Ramos (cell line): Measurements from ENCODE around the gene ATP2B2.

Experiments
- in situ Hi-C: fragments of 300-500 bp; cut with MboI; formaldehyde crosslinking; loops from one replicate; pipeline ENCODE4 v1.14.3; 2022; ENCODE audit warnings: low sequenced_read_pairs; ENCODE audit not compliant: unreplicated experiment

ATP2B2 gene

DNA sequence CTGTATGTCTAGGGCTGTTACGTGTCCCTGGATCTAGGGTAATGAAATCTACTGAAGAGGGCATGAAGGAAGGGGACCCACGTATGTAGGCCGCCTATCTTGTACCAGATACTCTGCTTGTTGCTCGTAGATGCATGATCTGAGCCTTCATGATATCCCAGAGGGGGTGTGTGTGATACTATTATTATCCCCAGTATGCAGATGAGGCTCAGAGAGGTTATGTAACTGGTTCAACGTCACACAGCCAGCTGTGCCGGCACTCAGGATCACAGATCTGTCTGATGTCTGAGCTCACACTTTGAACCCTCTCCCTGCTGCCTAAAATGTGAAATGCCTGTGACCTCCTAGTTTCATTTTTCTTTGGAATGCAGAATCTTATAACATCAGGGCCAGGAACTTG, 148.3 kb downstream of the ATP2B2 start:
- in situ Hi-C loops = no loop called here

DNA sequence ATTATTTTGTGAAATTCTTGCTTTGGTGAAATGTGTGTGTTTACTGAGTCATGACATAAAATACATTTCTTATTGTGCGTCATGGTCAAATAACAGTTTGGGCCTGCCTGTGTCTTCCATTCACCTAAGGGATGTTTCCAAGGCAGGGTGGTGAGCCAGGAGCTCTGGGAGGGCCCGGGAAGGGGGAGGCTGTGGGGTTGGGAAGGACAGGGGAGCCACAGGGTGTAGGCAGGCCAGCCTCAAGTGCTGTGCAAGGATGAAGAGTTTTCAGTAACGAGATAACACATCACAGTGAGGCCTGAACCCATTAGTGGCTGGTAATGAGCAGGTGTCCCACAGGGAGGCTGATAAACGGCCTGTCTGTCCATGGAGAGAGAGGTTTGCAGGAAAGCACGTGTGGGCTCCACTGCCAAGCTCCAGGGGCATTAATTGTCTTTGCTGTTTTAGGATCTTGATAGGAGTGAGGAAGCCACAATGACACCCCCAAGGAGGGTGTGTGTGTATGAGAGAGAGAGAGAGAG, 148.9 kb downstream of the ATP2B2 start:
- in situ Hi-C loops = no loop called here

DNA sequence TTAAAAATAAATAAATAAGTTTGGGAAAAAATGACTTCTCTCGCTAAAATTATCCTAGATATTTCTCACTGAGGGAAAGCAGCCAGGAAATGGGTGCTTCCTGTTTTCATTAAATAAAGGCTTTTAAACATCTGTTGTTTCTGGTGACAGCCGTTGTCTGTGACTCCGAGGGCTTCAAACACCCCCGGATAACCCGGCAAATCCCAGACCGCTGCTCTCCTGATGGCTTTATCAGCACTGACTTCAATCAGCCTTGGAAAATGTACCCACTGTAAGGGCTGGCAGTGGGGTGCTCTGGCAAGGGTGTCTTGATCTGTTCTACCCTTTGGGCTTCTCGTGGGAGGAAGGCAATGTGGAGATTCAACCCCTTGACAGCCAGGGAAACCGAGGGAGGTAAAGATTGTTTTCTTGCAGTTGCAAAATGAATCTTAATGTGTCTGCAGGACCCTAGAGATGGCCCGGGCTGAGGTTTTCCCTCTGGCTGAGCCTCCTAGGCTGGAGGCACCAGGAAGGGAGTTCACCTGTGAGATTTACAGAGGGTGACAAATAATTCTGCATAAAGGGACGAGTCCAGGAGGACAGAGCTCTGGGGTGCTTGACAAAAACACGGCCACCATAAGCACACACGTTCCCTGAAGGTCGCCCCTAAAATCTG, 150.9 kb downstream of the ATP2B2 start:
- in situ Hi-C loops = no loop called here

DNA sequence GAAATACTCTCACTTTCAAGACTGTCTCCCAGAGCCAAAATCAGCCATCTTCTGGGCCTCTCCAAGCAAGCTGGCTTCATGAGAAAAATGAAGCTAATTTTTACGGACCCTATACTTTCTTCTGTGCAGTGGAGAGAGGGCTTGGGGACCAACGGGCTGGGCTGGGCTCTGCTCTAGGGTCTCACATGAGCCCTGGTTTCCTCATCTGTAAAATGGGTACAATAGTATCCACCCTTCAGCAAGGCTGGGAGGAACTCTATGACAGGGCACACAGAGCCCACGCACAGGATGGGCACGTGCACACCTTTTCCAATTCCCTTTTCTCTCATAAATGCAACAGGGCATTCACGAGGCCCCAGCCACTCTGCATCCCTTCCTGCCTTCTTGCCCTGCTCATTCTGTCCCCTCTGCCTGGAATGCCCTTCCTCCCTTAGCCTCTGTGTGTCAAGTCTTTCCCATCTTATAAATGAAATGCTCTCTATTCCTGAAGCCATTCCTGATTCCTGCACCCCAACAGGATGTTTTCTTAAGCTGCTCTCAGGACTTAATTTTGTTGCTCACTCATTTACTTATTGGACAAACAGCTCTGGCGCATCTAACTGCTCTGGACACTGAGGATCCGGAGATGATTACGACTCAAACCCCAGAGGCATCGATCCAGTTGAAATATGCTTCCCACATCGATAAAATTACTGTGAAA, 151.6 kb downstream of the ATP2B2 start:
- in situ Hi-C loops = no loop called here

DNA sequence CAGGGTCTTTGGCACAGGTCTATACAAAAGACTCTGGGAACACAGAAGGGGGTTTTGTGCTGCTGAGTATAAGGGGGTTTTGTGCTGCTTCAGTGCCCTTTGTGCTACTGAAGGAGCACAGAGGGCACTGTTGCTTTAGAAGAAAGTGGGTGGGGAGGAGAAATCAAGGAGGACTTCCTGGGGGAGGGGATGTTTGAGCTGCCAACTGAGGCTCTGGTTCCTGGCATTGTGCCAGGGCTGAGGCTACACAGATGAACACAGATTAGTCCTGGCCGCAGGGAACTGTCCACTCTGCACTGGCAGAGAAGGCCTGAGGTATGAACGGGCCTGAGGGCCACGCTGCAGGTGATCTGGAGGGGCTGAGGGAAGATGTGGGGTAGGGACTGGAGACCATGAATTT, 152.2 kb downstream of the ATP2B2 start:
- in situ Hi-C loops = no loop called here

DNA sequence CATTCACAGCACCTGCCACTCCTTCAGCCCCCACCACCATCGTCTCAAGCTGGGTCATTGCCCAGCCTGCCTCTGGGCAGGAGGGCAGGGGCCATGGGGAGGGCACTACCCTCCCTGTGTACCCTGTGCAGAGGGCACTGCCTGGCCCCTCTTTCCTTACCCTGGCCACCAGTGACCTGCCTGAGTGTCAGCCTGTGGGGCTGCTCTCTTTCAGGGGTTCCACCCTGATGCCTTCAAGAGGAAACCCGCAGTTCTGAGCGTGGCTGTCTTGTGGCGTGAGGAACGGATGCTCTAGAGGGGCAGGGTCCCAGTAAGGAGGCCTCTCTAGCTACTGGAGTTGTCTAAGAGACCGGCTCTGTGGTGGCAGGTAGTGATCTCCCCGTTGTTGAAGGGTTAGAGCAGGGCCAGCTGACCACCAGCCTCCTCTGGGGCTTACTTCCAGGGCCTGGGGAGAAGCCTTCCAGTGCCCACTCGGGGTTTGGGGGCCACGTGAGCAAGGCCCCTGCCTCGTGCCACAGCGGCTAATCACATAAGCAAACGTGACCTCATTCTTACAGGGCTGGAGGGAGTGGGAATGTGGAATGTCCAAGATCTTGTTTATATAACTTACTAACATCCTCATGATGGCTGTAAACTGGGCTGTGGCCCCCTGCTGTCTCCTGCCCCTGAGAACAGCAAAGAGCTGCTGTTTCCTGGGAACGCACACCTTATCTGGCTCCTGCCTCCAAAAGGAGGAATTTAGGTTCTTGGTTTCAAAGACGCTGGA, 153.1 kb downstream of the ATP2B2 start:
- in situ Hi-C loops = no loop called here

DNA sequence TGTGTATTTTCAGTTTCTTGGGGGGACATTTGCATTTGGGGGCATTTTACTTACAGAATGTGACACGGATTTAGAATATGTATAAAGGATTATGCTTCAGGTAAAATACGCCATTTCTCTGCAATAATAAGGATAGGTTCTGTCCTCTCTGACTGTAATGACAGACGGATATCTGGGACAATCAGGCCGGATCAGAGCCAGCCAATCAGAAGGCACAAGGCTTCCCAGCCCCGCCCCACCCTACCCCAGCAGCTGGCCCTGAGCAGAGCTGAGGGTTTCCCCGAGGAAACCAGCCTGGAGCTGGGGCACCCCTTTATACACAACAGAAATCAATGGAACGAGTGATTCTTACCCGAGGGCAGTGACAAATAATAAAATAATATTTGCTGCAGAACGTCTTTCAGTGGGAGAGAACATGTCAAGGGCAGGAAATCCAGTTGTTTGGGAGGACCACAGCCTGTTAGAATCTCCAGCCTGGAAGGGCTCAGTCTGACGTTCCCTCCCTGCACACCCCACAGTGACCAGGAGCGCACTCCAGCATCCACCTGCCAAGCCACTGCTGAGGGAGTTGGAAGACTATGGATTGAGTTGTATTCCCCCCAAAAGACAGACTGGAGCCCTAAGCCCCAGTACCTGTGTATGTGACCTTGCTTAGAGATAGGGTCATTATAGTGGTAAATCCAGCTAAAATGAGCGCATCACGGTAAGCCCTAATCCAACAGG, 154.2 kb downstream of the ATP2B2 start:
- in situ Hi-C loops = no loop called here

DNA sequence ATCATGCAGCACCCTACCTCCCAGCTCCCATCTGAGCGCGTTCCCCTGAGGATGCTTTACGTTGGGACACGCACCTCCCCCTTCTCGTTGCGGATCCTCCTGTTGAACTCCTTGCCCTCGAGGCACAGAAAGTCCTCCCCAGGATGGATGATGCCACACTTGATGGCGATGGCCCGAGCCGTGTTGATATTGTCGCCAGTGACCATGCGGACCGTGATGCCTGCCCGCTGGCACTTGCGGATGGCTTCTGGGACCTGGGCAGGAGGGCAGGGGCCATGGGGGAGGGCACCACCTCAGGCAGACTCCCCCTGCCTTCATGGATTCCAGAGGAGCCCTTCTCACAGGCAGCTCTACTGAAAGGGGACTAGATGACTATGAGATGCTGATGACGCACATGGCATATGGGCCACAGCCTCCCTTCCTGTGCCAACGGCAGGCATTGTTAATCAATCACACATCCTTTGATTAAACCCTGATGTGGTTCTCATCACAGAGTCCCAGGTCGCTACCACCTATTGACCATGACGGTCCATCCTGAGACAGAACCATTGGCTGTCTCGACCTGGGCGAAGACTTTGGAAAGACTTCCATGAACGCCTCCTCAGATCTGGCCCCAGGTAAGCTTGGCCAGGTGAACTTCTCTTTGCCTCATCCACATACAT, 154.9 kb downstream of the ATP2B2 start:
- in situ Hi-C loops = no loop called here

DNA sequence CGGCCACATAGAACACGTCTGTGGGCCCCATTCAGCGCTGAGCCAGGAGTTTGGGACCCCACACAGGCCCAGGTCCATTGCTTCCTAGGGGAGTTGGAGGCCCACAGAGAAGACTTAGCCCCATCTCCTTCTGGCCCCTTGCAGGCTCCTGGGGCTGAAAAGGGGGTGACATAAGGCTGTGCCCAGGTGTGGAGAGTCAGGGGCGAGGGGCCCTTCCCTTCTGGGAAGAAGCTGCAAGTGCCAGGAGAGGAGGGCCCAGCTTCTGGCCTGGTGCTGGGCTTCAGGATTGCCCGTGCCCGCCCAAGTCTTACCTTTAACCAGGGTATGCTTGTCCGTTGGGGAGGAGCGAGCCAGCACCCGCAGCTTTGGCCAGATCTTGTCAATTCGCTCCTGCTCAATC, 155.6 kb downstream of the ATP2B2 start:
- in situ Hi-C loops = loop anchor here (5.0 to 25.0 kb wide), 2 partner anchors 162 to 388 kb away; partner anchors contain the start of gene ATP2B2

DNA sequence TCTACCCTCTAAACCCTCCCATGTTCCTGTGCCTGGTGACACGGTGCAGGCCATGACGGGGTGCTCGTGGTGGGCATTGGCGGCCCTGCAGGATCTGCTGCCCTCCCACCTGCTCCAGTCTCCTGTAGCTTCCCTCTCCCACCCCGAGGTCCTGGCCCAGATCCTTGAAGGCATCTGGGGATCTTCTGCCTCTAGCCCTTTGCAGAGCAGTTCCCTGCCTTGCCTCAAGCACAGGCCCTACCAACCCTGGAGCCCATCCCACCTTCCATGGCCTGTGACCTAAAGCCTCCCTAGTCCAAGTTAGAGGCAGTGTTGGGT, 157.0 kb downstream of the ATP2B2 start:
- in situ Hi-C loops = loop anchor here (5.0 to 25.0 kb wide), 2 partner anchors 164 to 389 kb away; partner anchors contain the start of gene ATP2B2

DNA sequence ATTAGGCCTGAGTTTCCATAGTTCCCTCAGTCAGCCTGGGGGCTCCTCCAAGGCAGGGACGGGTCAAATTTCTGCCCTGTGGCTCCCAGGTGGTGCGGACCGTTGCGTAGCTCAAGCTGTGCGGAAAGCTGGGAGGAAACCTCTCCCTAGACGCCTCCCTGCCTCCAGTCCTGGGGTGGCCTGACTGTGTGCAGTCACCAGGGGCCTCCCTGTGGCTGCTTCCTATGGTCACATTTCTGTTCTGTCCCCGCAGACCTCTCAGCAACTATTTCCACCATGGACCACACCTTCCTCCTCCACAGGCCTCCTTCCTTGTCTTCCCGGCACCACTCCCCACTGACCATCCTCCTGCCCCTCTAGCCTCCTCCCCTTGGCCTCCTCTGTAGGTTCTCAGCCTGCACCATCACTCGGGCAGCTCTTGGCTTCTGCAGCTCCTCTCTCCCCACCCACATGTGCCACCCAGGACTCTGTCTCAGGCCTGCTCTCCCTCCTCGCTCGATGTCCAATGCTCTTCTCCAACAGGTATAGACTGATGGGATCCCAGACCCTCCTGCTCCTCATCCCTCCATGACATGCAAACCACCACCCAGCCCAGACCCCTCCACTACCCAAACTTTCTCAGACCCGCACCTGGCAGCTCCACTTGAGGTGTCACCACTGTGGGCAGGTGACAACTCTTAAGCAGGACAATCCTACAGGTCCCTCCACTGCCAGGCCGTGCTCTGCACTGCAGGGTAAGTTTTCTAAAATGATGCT, 157.6 kb downstream of the ATP2B2 start:
- in situ Hi-C loops = loop anchor here (5.0 to 25.0 kb wide), 2 partner anchors 164 to 389 kb away; partner anchors contain the start of gene ATP2B2

DNA sequence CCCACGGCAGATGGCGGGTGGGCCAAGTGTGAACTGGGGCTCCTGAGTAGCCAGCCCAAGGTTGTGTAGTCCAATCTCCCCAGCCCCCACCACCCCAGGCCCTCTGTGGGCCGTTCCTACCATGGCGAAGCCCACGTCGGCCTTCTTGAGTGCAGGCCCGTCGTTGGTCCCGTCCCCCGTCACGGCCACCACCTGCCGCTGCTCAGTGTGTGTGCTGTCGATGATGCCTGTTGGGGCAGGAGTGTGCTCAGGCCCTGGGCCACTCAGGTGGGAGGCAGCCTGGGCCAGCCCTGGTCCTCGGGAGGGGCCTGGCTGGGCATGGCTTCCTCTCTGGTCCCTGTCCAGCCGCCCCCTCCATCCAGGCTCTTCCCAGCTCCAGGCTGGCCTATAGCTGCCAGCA, 159.5 kb downstream of the ATP2B2 start:
- in situ Hi-C loops = loop anchor here (5.0 to 25.0 kb wide), 2 partner anchors 166 to 391 kb away; partner anchors contain the start of gene ATP2B2

DNA sequence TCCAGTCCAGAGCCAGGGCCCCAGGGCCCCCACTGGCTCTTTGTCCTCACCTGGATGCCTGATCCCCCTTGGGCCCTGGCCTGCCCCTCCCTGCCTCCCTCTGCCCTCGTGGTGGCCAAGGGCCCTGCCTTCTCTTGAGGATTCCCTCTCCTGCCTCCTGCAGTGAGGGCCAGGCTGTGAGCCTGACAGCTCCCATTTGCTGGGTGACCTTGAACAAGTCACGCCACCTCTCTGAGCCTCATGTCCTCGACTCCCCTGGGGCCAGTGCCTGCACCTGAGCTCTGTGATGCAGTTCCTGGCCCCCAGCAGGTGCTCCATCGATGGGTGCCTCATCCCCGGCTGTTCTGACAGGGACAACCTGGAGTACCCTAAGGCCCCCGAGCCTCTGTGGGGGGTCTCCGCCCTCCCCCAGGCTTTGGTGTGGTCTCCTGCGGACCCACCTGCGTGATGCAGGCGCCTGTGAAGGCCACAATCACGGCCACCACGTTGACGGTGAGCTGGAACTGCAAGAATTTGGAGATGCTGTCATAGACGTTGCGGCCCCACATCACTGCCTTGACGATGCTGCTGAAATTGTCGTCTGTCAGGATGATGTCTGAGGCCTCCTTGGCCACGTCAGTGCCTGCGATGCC, 160.3 kb downstream of the ATP2B2 start:
- in situ Hi-C loops = loop anchor here (5.0 to 25.0 kb wide), 2 partner anchors 167 to 392 kb away; partner anchors contain the start of gene ATP2B2

DNA sequence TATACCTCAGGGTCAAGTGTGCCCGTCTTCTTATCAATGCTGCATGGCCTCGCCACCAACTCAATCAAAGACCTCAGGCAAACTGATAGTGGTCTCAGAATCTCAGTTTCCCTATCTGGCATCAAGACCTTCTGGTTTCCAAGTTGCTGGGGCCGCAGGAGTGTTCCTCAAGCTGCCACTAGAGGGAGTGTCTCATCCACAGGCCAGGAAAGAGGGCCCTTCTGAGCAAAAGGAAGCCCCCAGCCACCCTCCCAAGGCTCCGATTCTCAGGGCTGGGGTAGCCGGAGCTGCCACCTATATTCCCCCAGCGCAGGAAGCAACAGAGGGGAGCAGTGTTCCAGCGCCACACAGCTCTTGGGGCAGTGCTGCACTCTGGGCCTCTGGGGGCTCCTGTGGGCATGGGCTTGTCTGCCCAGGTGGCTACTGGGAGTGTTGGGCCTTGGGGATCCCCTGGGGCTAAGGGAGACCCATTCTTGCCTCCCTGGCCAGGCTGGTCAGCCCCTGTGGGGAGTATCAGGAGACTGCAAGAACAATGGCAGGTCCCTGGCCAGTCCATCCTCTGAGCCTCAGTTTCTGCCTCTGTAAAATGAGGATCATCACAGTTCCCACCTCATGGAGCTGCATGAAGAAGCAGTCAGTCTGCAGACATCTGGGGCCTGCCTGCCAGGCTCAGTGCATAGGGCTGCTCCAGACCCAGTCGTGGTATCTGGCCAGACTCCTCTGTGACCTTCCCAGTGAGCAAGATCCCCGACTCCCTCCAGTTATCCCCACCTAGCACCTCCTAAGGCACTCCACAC, 161.0 kb downstream of the ATP2B2 start:
- in situ Hi-C loops = loop anchor here (25.0 kb wide), 1 partner anchor 168 kb away; the partner anchor contains the start of gene ATP2B2

DNA sequence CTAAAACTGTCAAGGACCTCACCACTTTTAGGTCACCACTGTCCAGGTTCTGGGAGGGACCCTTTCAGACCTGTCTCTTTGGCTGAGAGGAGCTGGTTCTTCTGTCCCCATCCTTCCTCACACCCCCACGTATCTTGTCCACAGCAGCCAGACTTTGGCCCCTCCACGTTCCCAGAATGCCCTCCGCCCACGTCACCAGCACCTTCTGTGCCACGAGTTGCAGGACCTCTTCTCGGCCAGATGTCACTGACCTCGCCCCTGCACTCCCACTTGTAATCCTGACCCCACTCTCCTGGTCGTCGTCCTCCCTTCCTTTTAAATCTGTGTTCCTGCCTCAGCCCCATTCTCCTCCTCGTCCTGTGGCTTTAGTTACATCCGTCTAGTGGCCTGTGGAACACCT, 161.9 kb downstream of the ATP2B2 start:
- in situ Hi-C loops = loop anchor here (25.0 kb wide), 1 partner anchor 169 kb away; the partner anchor contains the start of gene ATP2B2

DNA sequence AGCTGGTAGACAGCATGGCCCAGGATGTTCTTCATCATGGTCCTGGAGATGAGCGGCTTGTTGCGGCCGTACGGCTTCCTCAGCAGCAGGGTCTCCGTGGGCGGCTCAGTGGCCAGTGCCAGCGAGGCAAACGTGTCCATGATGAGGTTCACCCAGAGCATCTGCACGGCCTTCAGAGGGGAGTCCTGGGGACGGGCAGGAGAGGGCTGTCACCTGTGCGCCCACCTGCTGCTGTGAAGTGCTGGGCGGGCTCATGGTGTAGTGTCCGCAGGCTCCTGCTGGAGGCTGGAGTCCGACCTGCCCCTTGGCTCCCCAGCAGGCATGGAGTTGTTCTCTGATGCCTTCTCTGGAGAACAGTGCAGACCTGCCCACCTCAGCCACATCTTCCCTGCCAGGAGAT, 162.6 kb downstream of the ATP2B2 start:
- in situ Hi-C loops = loop anchor here (25.0 kb wide), 1 partner anchor 170 kb away; the partner anchor contains the start of gene ATP2B2

DNA sequence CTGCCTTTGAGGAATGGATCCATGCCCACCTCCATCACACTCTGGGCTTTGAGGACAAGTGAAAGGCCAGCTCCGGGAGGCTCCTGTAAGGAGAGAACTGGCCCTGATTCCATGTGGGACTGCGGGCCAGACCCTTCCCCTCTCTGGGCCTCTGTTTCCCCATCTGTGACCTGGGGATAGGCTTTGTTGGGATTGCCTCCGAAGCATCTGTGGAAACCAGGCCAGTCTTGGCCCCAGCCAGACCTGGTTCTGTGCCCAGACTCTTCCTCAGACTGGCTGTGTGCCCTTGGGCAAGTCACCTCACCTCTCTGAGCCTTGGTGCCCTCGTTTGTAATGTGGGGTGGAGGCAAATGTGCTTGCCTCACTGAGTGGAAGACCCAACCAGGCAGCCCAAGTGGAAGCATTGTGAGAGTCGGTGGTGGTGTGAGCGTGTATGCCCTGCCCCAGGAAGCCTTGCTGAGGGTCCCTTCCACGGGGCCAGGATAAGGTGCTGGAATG, 163.4 kb downstream of the ATP2B2 start:
- in situ Hi-C loops = loop anchor here (25.0 kb wide), 1 partner anchor 170 kb away; the partner anchor contains the start of gene ATP2B2
